SK-N-SH (cell line): ENCODE data around the gene SNX33. TPM values are rescaled to one million over a fixed set of nuclear protein-coding genes. Genes with fewer than 3 reads are reported as not detected.
"Not testable (repeated sequence)": the region's sequence is repeated elsewhere in the genome, so short reads cannot be mapped to it uniquely, and the experiment has no call there.

Source experiments
- CTCF ChIA-PET: fragments of 300-600, 350-600 bp; formaldehyde crosslinking; extraction: SDS; loops from one replicate; lab custom pipeline; 2021; lab: Yijun Ruan, JAX
- POLR2A ChIA-PET: fragments of 350-600 bp; sonication (Branson Sonifier 250); formaldehyde crosslinking; extraction: SDS; loops from one replicate; lab custom pipeline; 2020; ENCODE audit warnings: antibody characterized with exemption, inconsistent platforms; lab: Yijun Ruan, JAX
- DNase-seq: peaks from one replicate; pipeline ENCODE4 v3.0.0; 2012
- H2AFZ ChIP-seq: fragments of 200-600 bp; sonication (generic); 2 replicates; pipeline ENCODE4 v1.8.1; 2016; ENCODE audit warnings: antibody characterized with exemption, mild to moderate bottlenecking, low read depth
- H3F3A ChIP-seq: fragments of 200-600 bp; sonication (generic); replicated peaks from 2 replicates; pipeline ENCODE3; 2016; ENCODE audit warnings: antibody characterized with exemption, mild to moderate bottlenecking; ENCODE audit not compliant: insufficient read depth
- H3K27ac ChIP-seq, 2 experiments: fragments of 200-500 bp in 1 of 2; fragments of 200-600 bp in 1 of 2; sonication (Bioruptor generic) in 1 of 2; sonication (generic), shearing (Covaris generic) in 1 of 2; 2 replicates each; pipeline versions ENCODE4 v1.5.1 to v1.6.1; 2014 to 2016; ENCODE audit warnings: low read depth in 2 of 2, inconsistent platforms in 1 of 2, low read length in 1 of 2, mild to moderate bottlenecking in 1 of 2, mixed read lengths in 1 of 2
- H3K27me3 ChIP-seq: fragments of 200-600 bp; sonication (generic), shearing (Covaris generic); 2 replicates; pipeline ENCODE4 v1.6.1; 2016; ENCODE audit warnings: mixed run types; ENCODE audit not compliant: insufficient read depth
- H3K36me3 ChIP-seq, 2 experiments: fragments of 200-500 bp in 1 of 2; fragments of 200-600 bp in 1 of 2; sonication (Bioruptor generic) in 1 of 2; sonication (generic) in 1 of 2; replicated peaks in 1 of 2; 2 replicates each; pipeline versions ENCODE3 to v1.5.1; 2014 to 2016; ENCODE audit warnings: low read length in 1 of 2, mild to moderate bottlenecking in 1 of 2; ENCODE audit not compliant: insufficient read depth in 2 of 2, control insufficient read depth in 1 of 2
- H3K4me1 ChIP-seq, 2 experiments: fragments of 200-500 bp in 1 of 2; fragments of 200-600 bp in 1 of 2; sonication (Bioruptor generic) in 1 of 2; sonication (generic), shearing (Covaris generic) in 1 of 2; 2 replicates each; pipeline versions ENCODE4 v1.5.1 to v1.6.1; 2014 to 2016; ENCODE audit warnings: low read depth in 1 of 2, low read length in 1 of 2, mixed run types in 1 of 2; ENCODE audit not compliant: insufficient read depth in 2 of 2, control insufficient read depth in 1 of 2
- H3K4me2 ChIP-seq: fragments of 200-600 bp; sonication (generic), shearing (Covaris generic); 2 replicates; pipeline ENCODE4 v1.6.1; 2017; ENCODE audit warnings: mixed run types
- H3K4me3 ChIP-seq, 2 experiments: fragments of 200-500 bp in 1 of 2; fragments of 200-600 bp in 1 of 2; sonication (Bioruptor generic) in 1 of 2; sonication (generic), shearing (Covaris generic) in 1 of 2; 2 replicates each; pipeline versions ENCODE4 v1.5.1 to v1.8.1; 2014 to 2016; ENCODE audit warnings: low read depth in 2 of 2, inconsistent platforms in 1 of 2, low read length in 1 of 2, mild to moderate bottlenecking in 1 of 2, mixed read lengths in 1 of 2, moderate library complexity in 1 of 2
- H3K79me2 ChIP-seq: fragments of 200-600 bp; sonication (generic); 2 replicates; pipeline ENCODE4 v1.8.1; 2017; ENCODE audit warnings: mild to moderate bottlenecking; ENCODE audit not compliant: insufficient read depth
- H3K9ac ChIP-seq: fragments of 200-600 bp; sonication (generic); 2 replicates; pipeline ENCODE4 v1.6.1; 2017; ENCODE audit warnings: mixed run types
- H3K9me2 ChIP-seq: fragments of 200-600 bp; sonication (generic); 2 replicates; pipeline ENCODE4 v1.6.1; 2017; ENCODE audit warnings: mixed run types
- H3K9me3 ChIP-seq: fragments of 200-600 bp; sonication (generic); 2 replicates; pipeline ENCODE4 v1.6.1; 2017; ENCODE audit warnings: mixed run types, mild to moderate bottlenecking, moderate library complexity
- H4K20me1 ChIP-seq: fragments of 200-600 bp; sonication (generic); 2 replicates; pipeline ENCODE4 v1.6.1; 2017; ENCODE audit warnings: mild to moderate bottlenecking, mixed run types; ENCODE audit not compliant: insufficient read depth
- CHD2 ChIP-seq: fragments of 150-350 bp; IDR thresholded peaks from 2 replicates; pipeline ENCODE4 v1.6.1; 2018; ENCODE audit warnings: low read length; ENCODE audit not compliant: partially characterized antibody
- CTCF ChIP-seq: fragments of 200-600 bp; sonication (generic); IDR thresholded peaks from 2 replicates; pipeline ENCODE4 v1.6.1; 2017; ENCODE audit warnings: antibody characterized with exemption, mild to moderate bottlenecking, moderate library complexity
- RAD21 ChIP-seq: IDR thresholded peaks from 2 replicates; pipeline ENCODE4 v1.6.1; 2012; ENCODE audit warnings: mild to moderate bottlenecking, low read length
- SMC3 ChIP-seq: IDR thresholded peaks from 2 replicates; pipeline ENCODE4 v1.6.1; 2012; ENCODE audit warnings: low read depth, low read length, improper control_type of control experiment
- YY1 ChIP-seq: IDR thresholded peaks from 2 replicates; pipeline ENCODE4 v1.4.0; 2012; ENCODE audit warnings: low read depth, mild to moderate bottlenecking
- WGBS: methylation state at CpG from one replicate; pipeline ENCODE4 v1.1.6; 2017; ENCODE audit warnings: low lambda C conversion rate; 5-methylcytosine and 5-hydroxymethylcytosine counted together
- polyA plus RNA-seq, 3 experiments: library from polyadenylated mRNA; depleted of rRNA; stranded (reverse); fragments of >200 nt; gene quantifications; 2 replicates each; pipeline ENCODE4 v1.2.3, GENCODE V29; 2012

Gene SNX33
- polyA plus RNA-seq, 1 of the 3 experiments (the other 2 are of a cell fraction): 7.7 TPM

- TF ChIP-seq CTCF (peak; percentile 72), RAD21 (peak; percentile 90), CHD2 (peak; percentile 28), SMC3 (peak; percentile 81)
- TF ChIP-seq, all 33 proteins: peak for 4; not testable (repeated sequence) for 29
- not testable (repeated sequence) for H3K4me3 ChIP-seq, H3K36me3 ChIP-seq, H3K9ac ChIP-seq, H4K20me1 ChIP-seq, H3F3A ChIP-seq, H3K4me2 ChIP-seq, H3K27me3 ChIP-seq, H3K9me3 ChIP-seq, H3K79me2 ChIP-seq, H3K27ac ChIP-seq, H3K9me2 ChIP-seq, H2AFZ ChIP-seq
- WGBS: 24% methylated on average over 6 of the region's 14 CpGs
- ChIA-PET POLR2A (interaction anchor here (0.8 kb wide), 1 partner anchor 97 kb away, joined by 3 read pairs; no protein-coding TSS in a partner anchor), CTCF (interaction anchor here (0.6 to 9.0 kb wide), 24 partner anchors 9 to 316 kb away, joined by 3 to 77 read pairs (median 4); partner anchors contain the start of genes IMP3, MAN2C1, SNUPN and SNX33)
- peak; percentile 93 for DNase-seq
- peaks cover 0 to 18% of the 10 kb centered on the region in 2 experiments; a peak in 1 of 4 replicates for H3K4me1 ChIP-seq
Measured at GRCh38 chr15:75683646-75684312, 36.1 kb downstream of the SNX33 start.

- no peak for DNase-seq
- Histone ChIP-seq H3K4me2 (no peak overlapping the region), H3K27ac (no peak overlapping the region), H3K27me3 (no peaks in the 10 kb centered on the region), H3K9me2 (no peaks in the 10 kb centered on the region), H3K79me2 (no peaks in the 10 kb centered on the region), H3K36me3 (no peaks in the 10 kb centered on the region), H3K9ac (no peak overlapping the region), H3K9me3 (no peaks in the 10 kb centered on the region), H3K4me1 (peaks cover 0 to 18% of the 10 kb centered on the region in 2 experiments; a peak in 1 of 4 replicates), H3F3A (no peaks in the 10 kb centered on the region), H3K4me3 (no peak overlapping the region), H4K20me1 (no peaks in the 10 kb centered on the region), H2AFZ (no peak overlapping the region)
- TF ChIP-seq RAD21 (peak; percentile 35; the same call in 1 of the 2 replicates), SMC3 (no peak; the same call in 1 of the 2 replicates)
- CTCF ChIA-PET: interaction anchor here (0.5 to 9.0 kb wide), 20 partner anchors 9 to 242 kb away, joined by 3 to 77 read pairs (median 5); partner anchors contain the start of genes IMP3, SNUPN and SNX33
- POLR2A ChIA-PET: no interaction called here
- 93% methylated on average over 10 of the region's 10 CpGs for WGBS
Measured at GRCh38 chr15:75684648-75685047, 36.9 kb downstream of the SNX33 start.

- TF ChIP-seq YY1: no peak
- no peak for DNase-seq
- ChIA-PET CTCF (interaction anchor here (0.5 to 9.0 kb wide), 15 partner anchors 8 to 125 kb away, joined by 3 to 77 read pairs (median 6); partner anchors contain the start of gene SNX33), POLR2A (no interaction called here)
- no peak overlapping the region for H3K27ac ChIP-seq
- H3K4me1 ChIP-seq: peaks cover 0 to 18% of the 10 kb centered on the region in 2 experiments; a peak in 1 of 4 replicates
- no peak overlapping the region for H3K4me2 ChIP-seq
- H3K9ac ChIP-seq: no peak overlapping the region
- no peaks in the 10 kb centered on the region for H3F3A ChIP-seq
- no peaks in the 10 kb centered on the region for H3K9me2 ChIP-seq
- no peak overlapping the region for H3K4me3 ChIP-seq
- H3K36me3 ChIP-seq: no peaks in the 10 kb centered on the region
- 57% methylated on average over 7 of the region's 12 CpGs for WGBS
- H4K20me1 ChIP-seq: no peaks in the 10 kb centered on the region
- H3K79me2 ChIP-seq: no peaks in the 10 kb centered on the region
- no peaks in the 10 kb centered on the region for H3K9me3 ChIP-seq
- H3K27me3 ChIP-seq: no peaks in the 10 kb centered on the region
- no peak overlapping the region for H2AFZ ChIP-seq
Measured at GRCh38 chr15:75685195-75685594, 37.5 kb downstream of the SNX33 start.
